GM18867 (cell line): ENCODE data around the gene INPP5D.
"Not testable (repeated sequence)": the region's sequence is repeated elsewhere in the genome, so short reads cannot be mapped to it uniquely, and the experiment has no call there.

Experiments
- ATAC-seq: cut with Tn5 transposase; IDR thresholded peaks from one replicate; pipeline ENCODE4 v1.9.1; 2021; ENCODE audit warnings: mild to moderate bottlenecking, moderate library complexity; ENCODE audit not compliant: unreplicated experiment

Gene INPP5D

DNA sequence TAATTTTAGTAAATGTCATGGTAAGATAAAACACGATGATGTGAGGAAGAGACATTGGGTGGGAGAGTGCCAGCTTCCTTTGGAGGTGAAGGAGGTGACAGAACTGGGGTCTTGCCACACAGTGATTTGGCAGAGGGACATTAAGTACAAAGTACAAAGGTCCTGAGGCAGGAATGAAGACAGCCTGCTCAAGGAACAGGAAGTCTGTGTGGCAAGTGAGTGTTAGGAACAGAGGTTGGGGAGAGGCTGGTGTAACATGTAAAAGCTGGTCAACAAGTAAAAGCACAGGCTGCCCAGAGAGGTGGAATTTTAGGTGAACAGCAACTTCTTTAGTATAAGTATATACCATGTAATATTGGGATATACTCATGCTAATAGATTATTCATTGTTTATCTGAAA, 73.1 kb downstream of the INPP5D start:
- no peak for ATAC-seq

DNA sequence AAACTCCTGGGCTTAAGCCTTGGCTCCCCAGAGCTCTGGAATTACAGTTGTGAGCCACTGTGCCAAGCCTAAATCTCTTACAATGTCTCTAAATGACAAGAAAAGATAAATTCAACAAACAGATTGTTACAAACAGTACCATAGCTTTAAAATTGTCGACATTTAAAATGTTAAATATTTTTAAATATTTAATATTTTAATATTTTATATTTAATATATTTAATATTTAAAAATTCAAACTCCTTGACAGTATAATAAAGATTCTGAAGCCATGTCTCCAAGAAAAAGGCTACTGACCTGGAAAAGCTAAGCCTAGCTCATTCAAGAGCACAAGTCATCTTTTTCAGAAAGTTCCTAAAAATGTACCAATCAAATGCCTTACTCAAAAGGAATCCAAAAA, 75.3 kb downstream of the INPP5D start:
- ATAC-seq: no peak

- ATAC-seq: no peak
These were observed 76.9 kb downstream of the INPP5D start for GRCh38 chr2:233137040-233137439.

- no peak for ATAC-seq
These were observed 80.0 kb downstream of the INPP5D start for GRCh38 chr2:233140077-233140585.

- ATAC-seq: no peak
These were observed 80.8 kb downstream of the INPP5D start for GRCh38 chr2:233140978-233141377.

- no peak for ATAC-seq
These were observed 81.8 kb downstream of the INPP5D start for GRCh38 chr2:233141901-233142300.

DNA sequence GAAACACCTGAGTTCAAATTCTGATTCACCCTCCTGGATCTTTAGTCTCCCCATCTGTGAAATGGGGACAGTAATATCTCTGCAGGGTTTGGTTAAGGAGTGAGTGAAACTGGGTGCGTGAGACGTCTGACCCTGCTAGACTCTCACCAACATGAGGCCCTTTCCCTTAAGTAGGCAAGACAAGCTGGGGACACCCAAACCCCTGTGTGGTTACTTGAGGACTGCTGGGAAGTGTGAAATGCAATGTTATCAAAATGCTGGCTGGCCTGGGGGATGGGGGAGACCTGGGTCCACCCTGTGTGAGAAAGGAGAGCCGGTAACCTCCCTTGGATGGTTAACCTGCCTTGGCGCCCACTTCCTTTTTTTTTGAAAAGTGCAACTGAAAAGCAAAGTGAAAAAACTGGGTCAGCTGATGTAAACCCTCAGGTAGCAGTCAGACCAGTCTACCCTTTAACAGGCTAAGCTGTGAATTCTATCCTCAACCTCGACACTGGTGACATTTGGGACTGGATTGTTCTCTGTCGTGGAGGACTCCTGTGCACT, 82.3 kb downstream of the INPP5D start:
- ATAC-seq: peak; percentile 79

DNA sequence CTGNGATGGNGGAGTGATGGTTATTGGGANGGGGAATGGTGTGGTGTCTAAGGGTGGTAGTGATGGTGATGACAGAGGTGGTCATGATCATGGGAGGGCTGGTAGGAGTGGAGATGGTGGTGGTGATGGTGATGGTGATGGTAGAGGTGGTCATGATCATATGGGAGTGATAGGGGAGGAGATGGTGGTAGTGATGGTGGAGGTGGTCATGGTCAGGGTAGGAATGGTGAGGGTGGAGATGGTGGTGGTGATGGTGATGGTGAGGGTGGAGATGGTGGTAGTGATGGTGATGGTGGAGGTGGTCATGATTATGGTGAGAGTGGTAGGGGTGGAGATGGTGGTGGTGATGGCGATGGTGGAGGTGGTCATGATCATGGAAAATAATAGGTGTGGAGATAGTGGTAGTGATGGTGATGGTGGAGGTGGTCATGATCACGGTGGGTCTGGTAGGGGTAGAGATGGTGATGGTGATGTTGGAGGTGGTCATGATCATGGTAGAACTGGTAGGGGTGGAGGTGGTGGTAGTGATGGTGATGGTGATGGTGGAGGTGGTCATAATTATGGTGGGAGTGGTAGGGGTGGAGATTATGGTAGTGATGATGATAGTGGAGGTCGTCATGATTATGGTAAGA, 83.7 kb downstream of the INPP5D start:
- ATAC-seq: no peak

DNA sequence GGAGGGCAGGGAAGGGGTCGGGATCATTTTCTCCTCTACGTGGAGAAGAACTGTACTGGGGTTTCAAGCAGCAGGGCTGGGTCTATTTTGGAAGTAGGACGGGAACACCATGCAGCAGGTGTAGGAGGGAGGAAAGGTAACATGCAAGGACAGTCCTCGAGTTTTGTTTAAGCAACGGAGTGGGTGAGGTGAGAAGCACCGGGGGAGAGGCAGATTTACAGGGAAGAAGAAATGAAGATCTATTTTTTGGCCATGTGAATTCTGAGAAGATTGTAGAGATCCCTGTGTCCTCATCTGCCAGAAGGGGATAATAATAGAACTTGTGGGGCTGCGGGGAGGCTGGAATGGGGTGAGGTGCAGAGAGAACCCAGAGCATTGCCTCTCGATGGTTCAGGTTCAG, 85.6 kb downstream of the INPP5D start:
- ATAC-seq: no peak

DNA sequence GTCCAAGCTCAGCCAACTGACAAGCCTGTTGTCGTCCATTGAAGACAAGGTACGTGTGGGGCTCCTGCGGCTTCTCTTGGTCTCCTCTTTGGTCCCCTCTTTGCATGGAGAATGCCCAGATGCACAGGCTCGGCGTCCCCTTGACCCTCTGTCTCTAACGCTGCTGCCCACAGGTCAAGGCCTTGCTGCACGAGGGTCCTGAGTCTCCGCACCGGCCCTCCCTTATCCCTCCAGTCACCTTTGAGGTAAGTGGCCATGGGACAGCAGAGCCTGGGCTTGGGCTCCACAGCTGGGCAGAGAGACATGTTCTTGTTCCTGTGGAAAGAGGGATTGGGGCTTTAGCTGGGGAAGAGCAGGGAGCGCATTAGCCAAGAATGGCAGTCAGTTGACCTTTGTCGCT, 86.1 kb downstream of the INPP5D start:
- ATAC-seq: no peak

DNA sequence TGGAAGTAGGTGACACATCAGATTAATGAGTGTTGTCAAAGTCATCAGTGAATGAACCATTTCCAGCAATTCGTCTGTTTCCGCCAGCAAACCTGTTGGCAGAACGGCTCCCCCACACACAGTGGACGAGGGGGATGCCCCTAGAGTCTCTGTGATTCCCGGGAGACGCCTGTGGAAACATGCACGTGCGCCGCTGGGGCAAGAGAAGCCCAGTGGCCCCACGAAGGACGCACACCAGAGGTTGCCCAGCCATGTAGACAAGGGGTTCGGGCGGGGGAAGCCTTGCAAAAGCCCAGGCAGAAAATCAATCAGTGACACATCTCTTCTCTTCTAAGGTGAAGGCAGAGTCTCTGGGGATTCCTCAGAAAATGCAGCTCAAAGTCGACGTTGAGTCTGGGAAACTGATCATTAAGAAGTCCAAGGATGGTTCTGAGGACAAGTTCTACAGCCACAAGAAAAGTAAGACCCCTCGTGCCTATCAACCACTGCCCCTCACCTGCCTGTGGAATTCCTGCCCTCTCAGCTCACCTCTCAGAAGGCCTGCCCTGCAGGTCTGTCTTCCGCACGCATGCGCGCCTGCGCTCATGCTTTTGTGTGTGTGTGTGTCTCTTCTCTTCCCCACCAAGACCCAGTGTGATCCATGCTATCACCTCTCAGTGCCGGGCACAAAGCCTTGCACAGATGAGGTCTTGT, 87.1 kb downstream of the INPP5D start:
- ATAC-seq: no peak

DNA sequence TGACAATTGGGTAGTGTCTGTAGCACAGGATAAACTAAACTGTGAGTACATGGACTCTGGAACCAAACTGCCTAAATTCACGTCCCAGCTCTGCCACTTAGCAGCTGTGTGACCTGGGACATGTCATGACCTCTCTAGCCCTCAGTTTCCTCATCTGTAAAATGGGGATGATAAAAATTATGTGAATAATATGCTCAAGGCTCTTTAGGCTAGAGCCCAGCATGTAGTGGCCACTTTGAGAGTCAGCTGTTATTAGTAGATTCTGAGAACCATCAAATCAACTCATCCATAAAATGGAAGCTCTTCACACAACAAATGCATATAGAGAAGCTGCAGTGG, 87.7 kb downstream of the INPP5D start:
- no peak for ATAC-seq

DNA sequence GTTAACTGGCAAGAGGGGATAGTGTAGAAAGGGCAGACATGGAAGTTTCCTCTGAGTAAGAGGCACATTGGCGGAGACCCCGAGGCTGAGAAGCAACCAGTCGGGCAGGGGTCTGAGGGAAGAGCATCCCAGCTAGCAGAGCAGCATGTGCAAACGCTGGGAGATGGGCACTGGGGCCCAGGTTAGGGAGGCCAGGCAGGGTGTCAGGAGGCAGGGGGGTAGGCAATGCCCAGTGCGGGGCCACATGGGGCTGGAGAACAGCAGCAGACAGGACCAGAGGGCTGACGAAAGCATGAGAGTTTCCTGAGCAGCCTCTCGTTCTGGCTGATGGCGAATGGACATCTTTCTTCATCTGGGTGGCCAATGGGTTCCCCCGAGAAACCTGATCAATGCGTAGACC, 88.2 kb downstream of the INPP5D start:
- ATAC-seq: no peak

GRCh38 chr2:233152541-233152940, 92.4 kb downstream of the INPP5D start:
- no peak for ATAC-seq

DNA sequence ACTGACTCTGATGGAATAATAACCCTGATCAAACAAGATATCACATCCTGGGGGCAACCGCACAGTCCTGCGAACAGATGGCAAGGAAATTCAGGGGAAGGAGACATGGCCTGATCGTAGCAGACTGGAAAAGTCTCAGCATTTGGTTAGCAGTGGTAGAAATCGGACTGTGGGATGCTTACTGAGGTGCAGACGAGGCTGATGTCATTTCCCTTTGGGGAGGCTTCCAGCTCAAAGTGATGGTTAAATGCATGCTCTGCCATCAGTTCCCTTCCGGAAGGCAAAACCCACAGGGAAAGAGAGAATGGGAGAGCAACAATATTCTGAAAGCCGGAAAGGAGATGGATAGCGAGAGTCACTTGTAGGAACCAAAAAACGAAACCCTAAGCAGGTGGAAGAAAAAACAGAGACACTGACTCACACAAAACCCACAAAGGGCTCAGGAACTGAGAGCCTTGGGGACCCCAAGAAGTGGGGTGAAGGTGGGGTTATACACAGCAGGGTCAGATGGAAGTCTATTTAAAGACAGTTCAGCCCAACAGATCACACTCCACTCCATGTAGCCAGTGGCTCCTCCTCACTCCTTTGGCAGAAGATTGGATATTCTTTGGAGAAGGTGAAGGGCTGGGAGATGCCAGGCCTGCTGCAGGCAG, 93.1 kb downstream of the INPP5D start:
- ATAC-seq: no peak

DNA sequence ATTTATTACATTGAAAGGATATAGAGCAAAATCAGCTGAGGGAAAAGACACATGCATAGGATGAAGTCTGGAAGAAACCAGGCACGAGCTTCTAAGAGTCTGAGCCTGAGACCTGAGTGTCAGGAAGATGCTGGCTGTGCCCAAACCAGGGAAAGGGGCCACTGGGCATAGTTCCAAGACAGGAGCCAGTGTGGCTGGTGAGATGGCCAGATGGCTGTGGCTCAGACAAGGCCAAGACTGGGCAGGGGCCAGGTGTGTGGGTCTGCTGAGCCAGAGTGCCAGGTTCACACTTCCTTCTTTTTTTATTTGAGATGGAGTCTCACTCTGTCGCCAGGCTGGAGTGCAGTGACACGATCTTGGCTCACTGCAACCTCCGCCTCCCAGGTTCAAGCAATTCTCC, 95.9 kb downstream of the INPP5D start:
- no peak for ATAC-seq

DNA sequence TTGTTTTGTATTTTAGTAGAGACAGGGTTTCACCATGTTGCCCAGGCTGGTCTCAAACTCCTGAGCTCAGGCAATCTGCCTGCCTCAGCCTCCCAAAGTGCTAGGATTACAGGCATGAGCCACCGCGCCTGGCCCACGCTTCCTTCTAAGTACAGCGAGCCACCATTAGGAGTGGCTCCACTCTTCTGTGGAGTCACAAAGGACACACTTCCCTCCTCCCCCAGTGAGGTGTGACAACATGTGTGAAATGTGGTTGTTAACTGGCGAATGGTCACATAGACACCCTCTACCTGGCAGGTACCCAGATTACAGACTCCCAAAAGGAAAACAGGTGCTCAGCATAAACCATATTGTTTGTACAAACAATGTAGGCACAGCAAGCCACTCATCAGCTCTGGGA, 96.3 kb downstream of the INPP5D start:
- not testable (repeated sequence) for ATAC-seq

DNA sequence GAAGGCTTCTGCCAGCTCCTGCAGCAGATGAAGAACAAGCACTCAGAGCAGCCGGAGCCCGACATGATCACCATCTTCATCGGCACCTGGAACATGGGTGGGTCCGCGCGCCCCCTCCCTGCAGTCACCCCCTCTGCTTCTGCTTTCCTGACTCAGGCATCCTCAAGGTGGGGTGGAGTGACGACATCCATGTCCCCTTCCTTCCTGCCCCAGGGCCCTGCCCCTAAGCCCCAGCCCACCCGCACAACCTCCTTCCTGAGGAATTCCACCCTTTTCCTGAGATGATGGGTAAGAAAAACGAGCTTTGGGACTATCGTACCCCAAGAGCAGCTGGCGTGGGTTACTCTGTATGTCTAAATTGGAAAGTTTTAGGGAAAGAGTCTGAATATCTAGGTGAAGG, 101.6 kb downstream of the INPP5D start:
- ATAC-seq: no peak

DNA sequence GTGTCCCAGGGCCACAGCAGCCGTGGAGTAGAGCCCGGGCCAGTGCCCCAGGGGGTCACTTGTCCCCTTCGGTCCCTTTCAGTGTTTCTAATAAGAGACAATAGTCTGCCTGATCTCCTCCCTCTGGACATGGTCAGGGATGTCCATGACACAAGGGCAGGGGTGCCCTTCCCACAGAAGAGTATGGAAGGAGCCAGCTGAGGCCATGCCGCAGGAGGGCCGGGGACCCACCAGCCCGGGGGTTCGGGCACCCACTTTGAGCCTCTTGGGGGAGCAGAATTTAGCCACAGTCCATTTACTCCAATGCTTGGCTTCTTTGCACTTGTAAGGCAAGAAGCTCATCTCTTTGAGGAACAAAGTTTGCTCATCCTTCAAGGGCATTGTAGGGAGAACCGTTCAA, 102.6 kb downstream of the INPP5D start:
- ATAC-seq: no peak

- ATAC-seq: no peak
These were observed 103.5 kb downstream of the INPP5D start for GRCh38 chr2:233163486-233164103.

GRCh38 chr2:233164128-233164635, 104.0 kb downstream of the INPP5D start:
- ATAC-seq: no peak
